SIG-M5 treated with dmso at 0.1 percent for 504 hours (cell line): Measurements from ENCODE around the gene IL12RB1.
A peak's percentile ranks its signal among the peaks of the same experiment; 100 is the strongest.
"Not testable (repeated sequence)": the region's sequence is repeated elsewhere in the genome, so short reads cannot be mapped to it uniquely, and the experiment has no call there.

Experiments
- DNase-seq: peaks from one replicate; lab custom pipeline; 2025; ENCODE audit not compliant: unreplicated experiment; lab: John Stamatoyannopoulos, UW

Gene IL12RB1

GRCh38 chr19:18112989-18113478, 26.3 kb upstream of the IL12RB1 start:
- peak; percentile 68 for DNase-seq

GRCh38 chr19:18110609-18111232, 24.0 kb upstream of the IL12RB1 start:
- no peak for DNase-seq

- no peak for DNase-seq
These were observed 23.2 kb upstream of the IL12RB1 start for GRCh38 chr19:18109733-18110608.

- no peak for DNase-seq
These were observed 22.6 kb upstream of the IL12RB1 start for GRCh38 chr19:18109341-18109732.

GRCh38 chr19:18108897-18109296, 22.2 kb upstream of the IL12RB1 start:
- no peak for DNase-seq

GRCh38 chr19:18107235-18107634, 20.5 kb upstream of the IL12RB1 start:
- no peak for DNase-seq

- DNase-seq = not testable (repeated sequence)
These were observed 18.5 kb upstream of the IL12RB1 start for GRCh38 chr19:18105259-18105658.

GRCh38 chr19:18104793-18105131, 18.0 kb upstream of the IL12RB1 start:
- DNase-seq = no peak

GRCh38 chr19:18102916-18103542, 16.3 kb upstream of the IL12RB1 start:
- DNase-seq = no peak

GRCh38 chr19:18101268-18101667, 14.5 kb upstream of the IL12RB1 start:
- no peak for DNase-seq

GRCh38 chr19:18100710-18101109, 14.0 kb upstream of the IL12RB1 start:
- no peak for DNase-seq

GRCh38 chr19:18099623-18099995, 12.9 kb upstream of the IL12RB1 start:
- no peak for DNase-seq

- DNase-seq = peak; percentile 60
These were observed 12.3 kb upstream of the IL12RB1 start for GRCh38 chr19:18098891-18099622.

GRCh38 chr19:18097993-18098890, 11.5 kb upstream of the IL12RB1 start:
- no peak for DNase-seq

- DNase-seq = peak; percentile 77
These were observed 10.7 kb upstream of the IL12RB1 start, which contains the start of gene MAST3 for GRCh38 chr19:18097217-18097992. Gene MAST3 (plus strand): TSS chr19:18097778. CDS start chr19:18097793, 15 bp downstream.

GRCh38 chr19:18096258-18096657, 9.5 kb upstream of the IL12RB1 start:
- DNase-seq = no peak

- no peak for DNase-seq
These were observed 6.9 kb upstream of the IL12RB1 start for GRCh38 chr19:18093439-18094161.

- DNase-seq = peak; percentile 84
These were observed 4.5 kb upstream of the IL12RB1 start for GRCh38 chr19:18091217-18091608.
